ENCODE data around the gene CNTN4. TPM values are rescaled to one million over a fixed set of nuclear protein-coding genes. Genes with fewer than 3 reads are reported as not detected.

Gene CNTN4
- total and polyA plus RNA-seq, 2 donors (not counting 3 experiments of a cell fraction or from before 2014, with no cell fraction given): not detected

DNA sequence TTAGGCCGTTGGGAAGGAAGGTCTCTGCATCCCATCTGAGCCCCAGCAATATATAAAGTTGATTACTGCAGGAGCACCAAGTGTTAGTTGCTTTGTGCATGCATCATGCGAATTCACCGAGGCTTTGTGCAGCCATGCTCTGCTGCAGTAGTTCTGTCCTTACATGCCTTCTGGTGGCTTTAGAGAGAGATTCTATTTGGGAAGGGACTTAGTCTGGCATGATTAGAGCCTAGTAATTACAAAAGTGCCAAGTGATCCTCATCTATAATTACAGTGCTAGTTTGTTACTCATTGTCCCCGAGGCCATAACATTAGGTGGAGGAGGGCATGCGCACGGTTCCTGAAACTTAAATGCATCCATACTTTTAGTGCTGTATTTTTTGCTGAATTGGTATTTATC lies 353.6 kb downstream of the CNTN4 start:
- Histone ChIP-seq H3K4me2 (ENCODE audit: insufficient read depth, low read length) (no peak overlapping the region), H3K27ac (ENCODE audit: insufficient read depth, low read depth, low read length) (no peak overlapping the region), H3K9me1 (replicated peaks; ENCODE audit: control insufficient read depth, extremely low read depth, insufficient read depth, low read length) (no peaks in the 10 kb centered on the region), H3K36me3 (ENCODE audit: control insufficient read depth in 2 of 2, extremely low read depth in 1 of 2, insufficient read depth in 2 of 2, low read length in 2 of 2) (no peaks in the 10 kb centered on the region), H4K20me1 (replicated peaks; ENCODE audit: control insufficient read depth, extremely low read depth, insufficient read depth, low read length) (no peaks in the 10 kb centered on the region), H3K4me1 (ENCODE audit: control insufficient read depth, extremely low read depth, insufficient read depth, low read length) (no peaks in the 10 kb centered on the region), H2AFZ (ENCODE audit: low read depth, low read length) (no peak overlapping the region), H3K9ac (replicated peaks; ENCODE audit: extremely low read depth, insufficient read depth, low read length) (no peak overlapping the region), H3K4me3 (replicated peaks in 1 of 3; ENCODE audit: insufficient read depth in 1 of 3, low read depth in 1 of 3, low read length in 3 of 3) (no peak overlapping the region), H3K9me3 (replicated peaks; ENCODE audit: control insufficient read depth, insufficient read depth, low read length) (peaks cover 6% of the 10 kb centered on the region), H3K27me3 (ENCODE audit: control insufficient read depth in 2 of 2, insufficient read depth in 2 of 2, low read length in 2 of 2) (no peaks in the 10 kb centered on the region), H3K79me2 (ENCODE audit: control insufficient read depth, insufficient read depth, low read length) (no peaks in the 10 kb centered on the region)
- TF ChIP-seq MYC (IDR thresholded peaks at IDR 0.05; ENCODE audit: low read depth, low read length): no peak
- no peak for TF ChIP-seq FOS (IDR thresholded peaks at IDR 0.05; ENCODE audit: borderline replicate concordance, insufficient read depth, low read length)
- no peak for TF ChIP-seq POLR2A (IDR thresholded peaks at IDR 0.05; ENCODE audit: low read depth, low read length)
- TF ChIP-seq POLR2AphosphoS5 (IDR thresholded peaks at IDR 0.05; ENCODE audit: insufficient read depth, low read depth, low read length): no peak
- no peak for TF ChIP-seq JUN (IDR thresholded peaks at IDR 0.05; ENCODE audit: borderline replicate concordance, insufficient read depth, insufficient read length, low read depth)
- dilution Hi-C loops (cut with MboI; ENCODE audit: extremely low pct_ligation_motif_present, low sequenced_read_pairs): no loop called here
- FAIRE-seq: no peak
- POLR2A ChIA-PET: no interaction called here
- no peak for DNase-seq (ENCODE audit: low read depth, low spot score)
- intact Hi-C loops (cut with micrococcal nuclease): no loop called here
- no TSS peak for BruUV-seq (replicated peaks)
- CTCF ChIA-PET: no interaction called here

DNA sequence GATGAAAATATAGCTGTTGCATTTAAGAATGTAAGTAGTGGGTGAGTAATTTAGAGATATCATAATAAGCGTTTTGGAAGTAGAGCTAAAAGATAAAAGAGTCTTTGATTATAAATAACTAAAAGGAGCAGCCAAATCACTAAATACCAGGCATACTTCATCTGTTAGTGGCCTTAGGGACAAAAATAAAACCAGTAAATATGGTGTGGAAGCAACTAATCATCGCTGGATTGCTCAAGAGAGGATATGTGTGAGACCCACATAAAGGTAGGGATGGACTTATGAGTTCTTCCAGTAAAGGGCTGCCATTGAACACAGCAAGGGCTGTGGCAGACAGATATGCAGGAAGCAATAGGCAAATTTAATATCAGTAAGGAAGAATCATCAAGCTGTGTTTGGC lies 356.2 kb downstream of the CNTN4 start:
- no peak for FAIRE-seq

More for the DNA sequence above, 356.2 kb downstream of the CNTN4 start:
- H3K36me3 ChIP-seq (ENCODE audit: control insufficient read depth in 2 of 2, extremely low read depth in 1 of 2, insufficient read depth in 2 of 2, low read length in 2 of 2): no peaks in the 10 kb centered on the region
- DNase-seq (ENCODE audit: low read depth, low spot score): no peak
- peaks cover 2% of the 10 kb centered on the region for H3K9me3 ChIP-seq (replicated peaks; ENCODE audit: control insufficient read depth, insufficient read depth, low read length)
- BruUV-seq (replicated peaks): no TSS peak
- no peaks in the 10 kb centered on the region for H3K79me2 ChIP-seq (ENCODE audit: control insufficient read depth, insufficient read depth, low read length)
- no peak overlapping the region for H3K4me2 ChIP-seq (ENCODE audit: insufficient read depth, low read length)
- dilution Hi-C loops (cut with MboI; ENCODE audit: extremely low pct_ligation_motif_present, low sequenced_read_pairs): no loop called here
- no peak overlapping the region for H2AFZ ChIP-seq (ENCODE audit: low read depth, low read length)
- intact Hi-C loops (cut with micrococcal nuclease): no loop called here
- TF ChIP-seq POLR2A (IDR thresholded peaks at IDR 0.05; ENCODE audit: low read depth, low read length) (no peak), EZH2 (IDR thresholded peaks at IDR 0.05; ENCODE audit: borderline replicate concordance, low read depth, low read length, severe bottlenecking) (no peak), GATA2 (IDR thresholded peaks at IDR 0.05; ENCODE audit: insufficient read depth, insufficient read length, low read depth, low read length) (no peak), JUN (IDR thresholded peaks at IDR 0.05; ENCODE audit: borderline replicate concordance, insufficient read depth, insufficient read length, low read depth) (no peak), MYC (IDR thresholded peaks at IDR 0.05; ENCODE audit: low read depth, low read length) (no peak), FOS (IDR thresholded peaks at IDR 0.05; ENCODE audit: borderline replicate concordance, insufficient read depth, low read length) (no peak), MAX (IDR thresholded peaks at IDR 0.05; ENCODE audit: insufficient read depth, insufficient read length) (no peak), POLR2AphosphoS5 (IDR thresholded peaks at IDR 0.05; ENCODE audit: insufficient read depth, low read depth, low read length) (no peak), CTCF (IDR thresholded peaks at IDR 0.05; ENCODE audit: extremely low read depth in 1 of 2, insufficient read depth in 1 of 2, low read depth in 1 of 2, low read length in 2 of 2) (no peak)
- no peak overlapping the region for H3K9ac ChIP-seq (replicated peaks; ENCODE audit: extremely low read depth, insufficient read depth, low read length)
- H3K4me3 ChIP-seq (replicated peaks in 1 of 3; ENCODE audit: insufficient read depth in 1 of 3, low read depth in 1 of 3, low read length in 3 of 3): no peak overlapping the region
- H4K20me1 ChIP-seq (replicated peaks; ENCODE audit: control insufficient read depth, extremely low read depth, insufficient read depth, low read length): no peaks in the 10 kb centered on the region
- no peak overlapping the region for H3K27ac ChIP-seq (ENCODE audit: insufficient read depth, low read depth, low read length)
- no peaks in the 10 kb centered on the region for H3K9me1 ChIP-seq (replicated peaks; ENCODE audit: control insufficient read depth, extremely low read depth, insufficient read depth, low read length)
- POLR2A ChIA-PET: no interaction called here
- CTCF ChIA-PET: no interaction called here
- H3K4me1 ChIP-seq (ENCODE audit: control insufficient read depth, extremely low read depth, insufficient read depth, low read length): no peaks in the 10 kb centered on the region
- no peaks in the 10 kb centered on the region for H3K27me3 ChIP-seq (ENCODE audit: control insufficient read depth in 2 of 2, insufficient read depth in 2 of 2, low read length in 2 of 2)

All from endothelial cell of umbilical vein (primary cell).